Loucy (cell line): Measurements from ENCODE around the gene TNNT3.
"Not testable (repeated sequence)": the region's sequence is repeated elsewhere in the genome, so short reads cannot be mapped to it uniquely, and the experiment has no call there.

Experiments
- CTCF ChIP-seq: fragments of 200-600 bp; sonication (generic); conservative IDR thresholded peaks from 2 replicates; pipeline ENCODE4 v1.5.1; 2014; ENCODE audit warnings: mild to moderate bottlenecking, antibody characterized with exemption, low read length
- EZH2phosphoT487 ChIP-seq: fragments of 200-600 bp; IDR thresholded peaks from 2 replicates; pipeline ENCODE4 v1.6.1; 2018; ENCODE audit warnings: antibody characterized with exemption, mild to moderate bottlenecking, moderate library complexity, borderline replicate concordance

GRCh38 chr11:1875851-1876301, 43.6 kb upstream of the TNNT3 start:
- TF ChIP-seq CTCF, EZH2phosphoT487: not testable (repeated sequence)
